Endothelial cell of umbilical vein (primary cell): ENCODE results near the gene CYP4V2. TPM values are rescaled to one million over a fixed set of nuclear protein-coding genes. Genes with fewer than 3 reads are reported as not detected.

Experiments
- BruUV-seq: library from RNA; stranded (reverse); fragments of 400-500 nt; replicated peaks from 2 replicates; lab custom pipeline; 2021; lab: Mats Ljungman, UMichigan
- CTCF ChIA-PET: fragments of 300-600, 350-600 bp; sonication (Branson Sonifier 250); formaldehyde crosslinking; loops from one replicate; lab custom pipeline; 2021; ENCODE audit warnings: antibody characterized with exemption, inconsistent platforms; lab: Charles Lee
- POLR2A ChIA-PET: fragments of 300-600, 350-600 bp; sonication (Branson Sonifier 250); formaldehyde crosslinking; loops from one replicate; lab custom pipeline; 2021; ENCODE audit warnings: antibody characterized with exemption, inconsistent platforms; lab: Charles Lee
- DNase-seq: peaks from one replicate; pipeline ENCODE4 v3.0.0-alpha.2; 2011; ENCODE audit warnings: low read depth, low spot score
- FAIRE-seq: peaks from 2 replicates; lab custom pipeline; 2011; peaks lifted over from hg19 to GRCh38; lab: Jason Lieb, UNC
- H2AFZ ChIP-seq: 2 replicates; pipeline ENCODE4 v1.6.0; 2012; ENCODE audit warnings: low read depth, low read length, control low read depth, inconsistent platforms
- H3K27ac ChIP-seq: 2 replicates; pipeline ENCODE4 v1.5.1; 2011; ENCODE audit warnings: low read depth, mild to moderate bottlenecking, control low read depth, low read length, moderate library complexity; ENCODE audit not compliant: insufficient read depth
- H3K27me3 ChIP-seq, 2 experiments: 2 replicates each; pipeline versions ENCODE4 v1.6.0 to v1.6.1; 2011; ENCODE audit warnings: low read length in 2 of 2, mixed read lengths in 1 of 2; ENCODE audit not compliant: control insufficient read depth in 2 of 2, insufficient read depth in 2 of 2
- H3K36me3 ChIP-seq, 2 experiments: 2 replicates in 1 of 2; 3 replicates in 1 of 2; pipeline ENCODE4 v1.5.1; 2011; ENCODE audit warnings: low read length in 2 of 2, mild to moderate bottlenecking in 1 of 2, moderate library complexity in 1 of 2; ENCODE audit not compliant: control insufficient read depth in 2 of 2, insufficient read depth in 2 of 2; ENCODE audit errors: extremely low read depth in 1 of 2
- H3K4me1 ChIP-seq: 3 replicates; pipeline ENCODE4 v1.5.1; 2011; ENCODE audit warnings: mild to moderate bottlenecking, low read length; ENCODE audit not compliant: control insufficient read depth, insufficient read depth; ENCODE audit errors: extremely low read depth
- H3K4me2 ChIP-seq: 2 replicates; pipeline ENCODE4 v1.6.1; 2011; ENCODE audit warnings: low read length, control low read depth, mixed read lengths; ENCODE audit not compliant: insufficient read depth
- H3K4me3 ChIP-seq, 3 experiments: fragments of 200-600 bp in 1 of 3; sonication (generic), shearing (Covaris generic) in 1 of 3; replicated peaks in 1 of 3; 2 replicates each; pipeline ENCODE4 v1.5.1; 2011 to 2016; ENCODE audit warnings: control low read depth in 3 of 3, low read length in 3 of 3, mild to moderate bottlenecking in 2 of 3, inconsistent platforms in 1 of 3, low read depth in 1 of 3, moderate library complexity in 1 of 3; ENCODE audit not compliant: insufficient read depth in 1 of 3
- H3K79me2 ChIP-seq: 2 replicates; pipeline ENCODE4 v1.6.0; 2012; ENCODE audit warnings: low read length, inconsistent platforms; ENCODE audit not compliant: control insufficient read depth, insufficient read depth
- H3K9ac ChIP-seq: replicated peaks from 2 replicates; pipeline ENCODE3; 2011; ENCODE audit warnings: low read length, control low read depth; ENCODE audit not compliant: insufficient read depth; ENCODE audit errors: extremely low read depth
- H3K9me1 ChIP-seq: replicated peaks from 3 replicates; pipeline ENCODE4 v1.6.0; 2011; ENCODE audit warnings: mild to moderate bottlenecking, low read length; ENCODE audit not compliant: control insufficient read depth, insufficient read depth; ENCODE audit errors: extremely low read depth
- H3K9me3 ChIP-seq: replicated peaks from 2 replicates; pipeline ENCODE4 v1.5.1; 2012; ENCODE audit warnings: low read length, inconsistent platforms; ENCODE audit not compliant: control insufficient read depth, insufficient read depth
- H4K20me1 ChIP-seq: replicated peaks from 2 replicates; pipeline ENCODE3; 2011; ENCODE audit warnings: mild to moderate bottlenecking, low read length; ENCODE audit not compliant: control insufficient read depth, insufficient read depth; ENCODE audit errors: extremely low read depth
- EZH2 ChIP-seq: IDR thresholded peaks from 2 replicates; pipeline ENCODE4 v1.6.1; 2012; ENCODE audit warnings: borderline replicate concordance, low read depth, mild to moderate bottlenecking, moderate library complexity, low read length, inconsistent platforms; ENCODE audit not compliant: severe bottlenecking
- FOS ChIP-seq: IDR thresholded peaks from 2 replicates; pipeline ENCODE4 v1.6.1; 2011; ENCODE audit warnings: mild to moderate bottlenecking, low read length, moderate library complexity, borderline replicate concordance; ENCODE audit not compliant: insufficient read depth
- GATA2 ChIP-seq: IDR thresholded peaks from 2 replicates; pipeline ENCODE4 v1.7.0; 2011; ENCODE audit warnings: low read depth, mild to moderate bottlenecking, moderate library complexity, mixed read lengths, low read length; ENCODE audit not compliant: insufficient read length, insufficient read depth
- JUN ChIP-seq: IDR thresholded peaks from 2 replicates; pipeline ENCODE4 v1.6.1; 2011; ENCODE audit warnings: borderline replicate concordance, low read depth; ENCODE audit not compliant: insufficient read length, insufficient read depth
- MAX ChIP-seq: IDR thresholded peaks from 2 replicates; pipeline ENCODE4 v1.6.1; 2011; ENCODE audit not compliant: insufficient read depth, insufficient read length
- MYC ChIP-seq: IDR thresholded peaks from one replicate; pipeline ENCODE4 v1.6.1; 2011; ENCODE audit warnings: mild to moderate bottlenecking, low read depth, low read length
- POLR2A ChIP-seq: IDR thresholded peaks from 2 replicates; pipeline ENCODE4 v1.6.1; 2012; ENCODE audit warnings: low read depth, mild to moderate bottlenecking, control low read depth, low read length
- POLR2AphosphoS5 ChIP-seq: IDR thresholded peaks from 2 replicates; pipeline ENCODE4 v1.6.1; 2012; ENCODE audit warnings: low read depth, mild to moderate bottlenecking, control low read depth, low read length, moderate library complexity; ENCODE audit not compliant: insufficient read depth
- dilution Hi-C: fragments of 300-500 bp; cut with MboI; formaldehyde crosslinking; loops from one replicate; pipeline ENCODE4 v1.15.0; 2019; ENCODE audit warnings: low sequenced_read_pairs; ENCODE audit not compliant: extremely low pct_ligation_motif_present
- intact Hi-C: fragments of 100-400 bp; cut with micrococcal nuclease; formaldehyde crosslinking; loops from one replicate; pipeline ENCODE4 v1.10.0; 2022
- polyA plus RNA-seq, 4 experiments: library from polyadenylated mRNA; depleted of rRNA in 3 of 4; stranded (reverse) in 3 of 4; unstranded in 1 of 4; fragments of >200 nt; gene quantifications; 2 replicates each; pipeline versions ENCODE4 v1.2.1 to v1.2.3, GENCODE V29; 2011 to 2012; ENCODE audit warnings: missing spikeins in 1 of 4
- total RNA-seq: library from RNA; stranded (reverse); gene quantifications from 2 replicates; pipeline ENCODE4 v1.2.3, GENCODE V29; 2021
- TF ChIP-seq, protein P1 (sequence below), 2 donors: IDR thresholded peaks; 1 replicate in 1 of 2; 2 replicates in 1 of 2; pipeline ENCODE4 v1.5.1; 2011; ENCODE audit warnings: low read length in 2 of 2, mild to moderate bottlenecking in 2 of 2, moderate library complexity in 2 of 2, control low read depth in 1 of 2, inconsistent platforms in 1 of 2, low read depth in 1 of 2; ENCODE audit not compliant: insufficient read depth in 1 of 2; ENCODE audit errors: extremely low read depth in 1 of 2

The CYP4V2 gene
- total and polyA plus RNA-seq, 2 donors (not counting 3 experiments of a cell fraction or from before 2014, with no cell fraction given) = 0.28 to 1.7 TPM

GRCh38 chr4:186226521-186227189 is 35.3 kb downstream of the CYP4V2 start:
- no peaks in the 10 kb centered on the region for H3K79me2 ChIP-seq
- no peaks in the 10 kb centered on the region for H3K9me1 ChIP-seq
- no peak overlapping the region for H3K4me3 ChIP-seq
- H3K27me3 ChIP-seq = no peaks in the 10 kb centered on the region
- CTCF ChIA-PET = no interaction called here
- TF ChIP-seq GATA2 = no peak
- TF ChIP-seq JUN = no peak
- TF ChIP-seq, protein P1, sequence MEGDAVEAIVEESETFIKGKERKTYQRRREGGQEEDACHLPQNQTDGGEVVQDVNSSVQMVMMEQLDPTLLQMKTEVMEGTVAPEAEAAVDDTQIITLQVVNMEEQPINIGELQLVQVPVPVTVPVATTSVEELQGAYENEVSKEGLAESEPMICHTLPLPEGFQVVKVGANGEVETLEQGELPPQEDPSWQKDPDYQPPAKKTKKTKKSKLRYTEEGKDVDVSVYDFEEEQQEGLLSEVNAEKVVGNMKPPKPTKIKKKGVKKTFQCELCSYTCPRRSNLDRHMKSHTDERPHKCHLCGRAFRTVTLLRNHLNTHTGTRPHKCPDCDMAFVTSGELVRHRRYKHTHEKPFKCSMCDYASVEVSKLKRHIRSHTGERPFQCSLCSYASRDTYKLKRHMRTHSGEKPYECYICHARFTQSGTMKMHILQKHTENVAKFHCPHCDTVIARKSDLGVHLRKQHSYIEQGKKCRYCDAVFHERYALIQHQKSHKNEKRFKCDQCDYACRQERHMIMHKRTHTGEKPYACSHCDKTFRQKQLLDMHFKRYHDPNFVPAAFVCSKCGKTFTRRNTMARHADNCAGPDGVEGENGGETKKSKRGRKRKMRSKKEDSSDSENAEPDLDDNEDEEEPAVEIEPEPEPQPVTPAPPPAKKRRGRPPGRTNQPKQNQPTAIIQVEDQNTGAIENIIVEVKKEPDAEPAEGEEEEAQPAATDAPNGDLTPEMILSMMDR (IDR thresholded peaks at IDR 0.05; ENCODE audit: extremely low read depth in 1 of 2, insufficient read depth in 1 of 2, low read depth in 1 of 2, low read length in 2 of 2) = no peak
- no peak for TF ChIP-seq FOS
- no peak for TF ChIP-seq MYC
- TF ChIP-seq POLR2AphosphoS5 = no peak
- no peak for TF ChIP-seq POLR2A
- no peak for TF ChIP-seq EZH2
- TF ChIP-seq MAX = no peak
- no peak overlapping the region for H2AFZ ChIP-seq
- intact Hi-C loops (no loop called here), dilution Hi-C loops (no loop called here)
- no peaks in the 10 kb centered on the region for H3K9me3 ChIP-seq
- no peak overlapping the region for H3K27ac ChIP-seq
- POLR2A ChIA-PET = no interaction called here
- no peak overlapping the region for H3K9ac ChIP-seq
- BruUV-seq = no TSS peak
- DNase-seq = no peak
- H3K4me2 ChIP-seq = no peak overlapping the region
- H4K20me1 ChIP-seq = no peaks in the 10 kb centered on the region
- no peaks in the 10 kb centered on the region for H3K4me1 ChIP-seq
- FAIRE-seq = no peak
- H3K36me3 ChIP-seq = no peaks in the 10 kb centered on the region
